GM19467 (cell line): Measurements from ENCODE around the gene FOXB1.

Experiments used
- ATAC-seq: cut with Tn5 transposase; IDR thresholded peaks from one replicate; pipeline ENCODE4 v1.9.1; 2021; ENCODE audit warnings: mild to moderate bottlenecking, moderate library complexity; ENCODE audit not compliant: unreplicated experiment

The FOXB1 gene

GRCh38 chr15:59998305-59998949 is 5.7 kb upstream of the FOXB1 start:
- no peak for ATAC-seq

DNA sequence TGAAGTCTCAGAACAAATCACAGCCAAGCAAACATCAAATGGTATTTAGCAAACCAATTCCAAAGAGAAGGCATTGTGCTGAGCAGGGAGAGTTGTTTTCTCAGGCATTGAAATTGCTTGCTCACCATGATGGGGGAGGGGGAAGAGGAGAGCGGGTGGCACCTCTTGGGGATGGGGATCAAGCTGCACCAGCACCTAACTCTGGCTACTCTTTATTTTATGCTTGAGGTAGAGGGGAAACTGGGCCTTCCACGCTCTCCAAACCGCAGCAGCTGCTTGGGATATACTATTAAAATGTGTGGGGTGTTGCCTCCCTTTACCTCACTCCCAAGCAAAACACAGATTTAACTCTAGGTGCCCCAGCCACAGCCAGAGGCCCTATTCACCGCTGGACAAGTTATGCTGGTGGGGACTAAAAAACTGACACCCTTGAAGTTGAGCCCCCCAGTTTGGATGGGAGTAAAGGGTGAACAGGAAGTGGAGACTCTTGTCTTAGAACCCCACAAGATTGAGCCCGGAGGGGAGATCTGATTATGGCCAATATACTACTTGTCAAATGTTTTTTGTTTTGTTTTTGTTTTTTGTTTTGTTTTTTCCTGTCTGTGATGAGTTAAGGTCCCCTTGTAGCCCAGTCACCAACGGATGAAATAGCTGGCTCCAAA is 5.0 kb upstream of the FOXB1 start:
- no peak for ATAC-seq

DNA sequence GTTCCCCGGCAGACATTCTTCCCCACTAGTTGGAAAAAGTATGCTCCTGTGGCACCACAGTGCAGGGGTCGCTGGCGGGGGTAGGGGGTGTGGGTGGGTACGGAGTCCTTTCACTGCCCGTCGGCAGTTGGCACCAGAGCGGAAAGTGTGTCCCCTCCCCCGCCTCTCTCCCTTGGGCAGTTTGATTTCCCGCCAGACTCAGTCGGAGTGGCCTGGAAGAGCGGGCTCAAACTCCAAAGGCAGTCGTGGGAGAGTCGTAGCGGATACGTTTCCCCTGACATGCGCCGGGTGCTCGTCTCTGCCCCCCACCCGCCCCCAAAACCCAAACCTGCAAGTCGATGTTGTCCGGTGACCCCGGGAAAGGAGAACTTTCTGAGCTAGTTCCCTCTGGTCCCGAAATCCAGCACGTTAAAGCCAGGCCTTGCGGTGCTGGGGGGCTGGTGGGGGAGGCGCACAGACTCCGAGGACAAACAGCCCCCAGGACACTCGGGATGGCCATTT is 4.4 kb upstream of the FOXB1 start:
- no peak for ATAC-seq

DNA sequence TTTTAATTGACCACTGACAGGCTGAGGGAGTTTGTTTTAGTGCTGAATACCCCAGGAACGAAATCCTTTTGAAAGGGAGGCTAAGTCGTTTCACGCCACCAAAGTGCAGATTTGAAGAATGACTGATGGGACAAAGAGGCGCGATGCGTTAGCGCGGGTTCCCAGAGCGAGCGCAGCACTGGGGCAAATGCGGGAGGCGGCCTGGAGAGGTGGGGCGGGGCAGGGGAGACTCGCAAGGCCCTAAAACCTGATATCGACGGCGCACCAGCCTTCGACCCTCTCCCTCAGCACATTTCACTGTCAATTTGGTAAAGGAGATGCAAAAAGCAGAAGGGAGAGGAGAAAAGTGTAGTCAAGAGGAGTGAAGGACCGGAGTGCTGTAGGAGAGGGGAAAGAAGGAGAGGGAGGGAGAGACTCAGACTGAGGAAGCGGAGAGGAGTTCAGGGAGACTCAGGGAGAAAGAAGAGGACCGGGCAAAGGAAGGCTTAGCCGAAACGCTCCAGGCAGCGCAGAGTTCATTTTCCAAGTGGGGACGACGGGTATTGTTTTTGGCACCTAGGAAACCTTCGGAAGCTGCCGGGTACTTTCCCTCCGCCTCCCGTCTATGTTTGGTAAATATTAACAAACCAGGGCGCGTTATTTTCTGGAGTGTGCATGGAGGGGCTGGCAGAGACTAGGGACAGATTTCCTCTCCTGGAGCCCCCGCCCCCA is 3.8 kb upstream of the FOXB1 start:
- ATAC-seq = no peak

- ATAC-seq = no peak
Measured at GRCh38 chr15:60000824-60001609, 3.1 kb upstream of the FOXB1 start.

DNA sequence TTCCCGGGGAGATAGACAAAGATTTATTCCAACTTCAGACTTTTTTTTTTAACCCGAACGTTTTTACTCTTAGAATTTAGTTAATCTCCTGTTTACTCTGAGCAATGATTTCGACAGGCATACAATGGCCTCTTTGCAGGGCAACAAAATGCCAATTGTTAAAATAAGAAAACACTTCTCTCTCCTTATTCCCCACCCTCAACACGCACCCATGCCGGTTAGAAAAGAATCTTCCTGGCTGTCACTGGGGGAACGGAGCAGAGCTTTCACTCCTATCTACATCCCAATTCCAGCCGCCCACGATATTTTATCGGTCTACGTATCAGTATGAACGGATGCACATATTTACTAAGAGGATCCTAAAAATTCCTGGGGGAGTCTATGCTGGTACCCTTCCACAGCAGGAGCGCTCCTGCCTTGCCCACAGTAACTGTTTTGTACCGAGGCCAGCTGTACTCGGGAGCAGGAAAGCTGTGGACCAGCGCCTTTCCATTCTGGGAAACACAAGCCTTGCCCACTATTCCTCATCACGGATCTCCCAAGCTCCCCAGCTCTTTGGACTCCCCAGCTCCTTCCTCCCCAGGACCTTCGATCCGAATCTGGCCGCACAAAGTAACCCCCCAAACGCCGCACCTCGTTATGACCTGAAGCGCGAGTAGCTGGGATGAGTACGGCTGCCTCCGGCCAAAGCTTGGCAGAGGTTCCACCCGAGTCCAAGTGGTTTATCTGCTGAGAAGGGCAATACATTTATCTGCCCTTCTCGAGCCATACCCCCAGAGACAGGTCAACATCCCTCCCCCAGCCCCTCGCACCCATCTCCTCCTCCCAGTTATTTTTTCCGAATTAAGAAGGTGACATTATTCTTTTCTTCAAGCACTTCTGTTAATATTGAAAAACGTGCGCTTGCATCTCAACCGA is 2.2 kb upstream of the FOXB1 start:
- no peak for ATAC-seq

- no peak for ATAC-seq
Measured at GRCh38 chr15:60002528-60003218, 1.4 kb upstream of the FOXB1 start.

- no peak for ATAC-seq
Measured at GRCh38 chr15:60003243-60004008, 685 bp upstream of the FOXB1 start.

DNA sequence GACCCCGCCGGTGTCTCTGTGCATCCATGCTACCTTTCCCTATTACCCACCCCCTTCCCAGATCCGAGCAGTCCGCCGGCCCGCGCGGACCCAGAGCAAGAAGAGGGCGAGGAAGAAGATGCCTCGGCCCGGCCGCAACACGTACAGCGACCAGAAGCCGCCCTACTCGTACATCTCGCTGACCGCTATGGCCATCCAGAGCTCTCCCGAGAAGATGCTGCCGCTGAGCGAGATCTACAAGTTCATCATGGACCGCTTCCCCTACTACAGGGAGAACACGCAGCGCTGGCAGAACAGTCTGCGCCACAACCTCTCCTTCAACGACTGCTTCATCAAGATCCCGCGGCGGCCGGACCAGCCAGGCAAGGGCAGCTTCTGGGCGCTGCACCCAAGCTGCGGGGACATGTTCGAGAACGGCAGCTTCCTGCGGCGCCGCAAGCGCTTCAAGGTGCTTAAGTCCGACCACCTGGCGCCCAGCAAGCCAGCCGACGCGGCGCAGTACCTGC is 788 bp downstream of the FOXB1 start:
- no peak for ATAC-seq

- ATAC-seq = no peak
Measured at GRCh38 chr15:60005352-60006202, 1.5 kb downstream of the FOXB1 start.

DNA sequence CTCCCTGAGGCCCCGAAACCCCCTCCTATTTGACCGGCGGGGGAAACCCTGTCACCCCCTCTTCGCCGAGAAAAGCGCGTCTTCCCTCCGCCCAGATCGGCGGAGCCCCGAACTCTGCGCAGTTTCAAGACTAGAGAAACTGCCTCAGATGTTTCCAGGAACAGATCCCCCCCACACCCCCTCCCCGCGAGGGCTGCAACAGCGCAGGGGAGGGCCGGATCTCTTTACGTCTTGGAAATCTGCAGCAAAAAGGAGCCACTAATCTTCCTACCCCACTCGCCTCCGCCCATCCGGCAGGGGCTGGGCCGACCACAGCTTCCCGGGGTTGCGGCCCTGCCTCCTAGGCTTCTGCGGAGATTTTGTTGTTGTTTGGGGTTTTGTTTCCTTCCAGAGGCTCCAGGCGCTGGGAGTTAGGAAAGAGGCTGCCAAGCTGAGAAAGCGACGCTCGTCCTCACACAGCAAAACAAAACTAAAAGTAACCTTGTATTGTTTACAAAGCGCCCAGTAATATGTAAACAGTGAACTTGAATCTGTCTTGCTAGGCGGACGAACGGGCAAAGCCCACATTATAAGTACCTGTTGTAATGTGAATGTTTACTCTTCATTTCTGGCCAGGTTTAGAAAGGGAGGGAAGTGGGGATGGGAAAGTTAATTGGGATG is 2.2 kb downstream of the FOXB1 start:
- peak; percentile 46 for ATAC-seq

DNA sequence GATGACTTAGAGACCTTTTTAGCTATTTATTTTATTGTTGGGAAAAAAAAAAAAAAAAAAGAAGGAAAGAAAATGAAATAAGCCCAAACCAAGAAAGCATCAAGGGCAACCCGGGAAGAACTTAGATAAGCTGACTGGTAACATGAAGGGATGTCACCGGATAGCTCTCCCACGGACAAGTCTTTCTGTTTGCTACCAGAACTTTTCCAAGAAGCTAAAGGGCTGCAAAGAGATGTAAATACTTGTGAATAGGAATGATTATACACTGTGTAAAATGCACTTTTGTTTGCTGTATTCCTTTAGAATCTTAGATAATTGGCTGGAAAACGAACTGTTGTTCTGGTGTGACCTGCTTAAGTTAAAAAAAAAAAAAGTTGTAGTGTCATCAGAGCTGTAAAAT is 2.8 kb downstream of the FOXB1 start:
- ATAC-seq = no peak

DNA sequence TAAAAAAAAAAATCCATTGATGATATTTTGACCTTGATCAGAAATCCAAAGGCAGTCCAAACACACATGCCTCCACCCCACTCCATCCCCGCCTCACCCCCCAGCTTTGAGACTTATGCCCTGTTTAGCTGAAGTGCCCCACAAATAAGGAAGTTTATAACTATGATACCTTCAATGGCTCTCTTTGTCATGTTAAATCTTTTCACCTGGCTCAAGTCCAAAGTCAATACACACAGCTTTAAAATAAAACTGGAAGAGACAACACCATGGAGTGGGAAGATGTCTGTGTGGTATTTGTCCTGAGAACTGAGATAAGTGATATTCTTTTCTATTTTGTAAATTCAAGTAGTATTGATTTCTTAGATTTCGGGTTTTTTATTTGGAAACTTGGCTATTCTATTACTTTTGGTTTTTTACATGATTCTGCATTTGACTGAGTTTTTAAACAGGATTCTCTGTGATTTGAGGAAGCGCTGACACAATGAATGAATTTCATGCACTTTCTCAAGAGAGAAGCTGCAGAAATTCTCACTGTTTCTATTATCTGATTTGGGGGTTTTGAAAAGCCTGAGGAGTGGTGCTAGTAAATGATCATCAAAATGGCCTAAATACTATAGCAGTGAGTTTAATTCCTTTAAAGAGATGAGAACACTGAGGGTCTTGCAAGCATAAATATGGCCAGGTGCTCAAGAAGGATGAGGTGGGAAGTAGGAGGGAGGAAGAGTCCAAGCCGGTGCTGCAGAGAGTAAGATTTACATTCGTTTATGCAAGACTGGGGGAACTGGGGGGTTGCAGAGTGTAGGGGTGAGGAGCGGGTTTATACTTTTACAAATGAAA is 5.2 kb downstream of the FOXB1 start:
- no peak for ATAC-seq

DNA sequence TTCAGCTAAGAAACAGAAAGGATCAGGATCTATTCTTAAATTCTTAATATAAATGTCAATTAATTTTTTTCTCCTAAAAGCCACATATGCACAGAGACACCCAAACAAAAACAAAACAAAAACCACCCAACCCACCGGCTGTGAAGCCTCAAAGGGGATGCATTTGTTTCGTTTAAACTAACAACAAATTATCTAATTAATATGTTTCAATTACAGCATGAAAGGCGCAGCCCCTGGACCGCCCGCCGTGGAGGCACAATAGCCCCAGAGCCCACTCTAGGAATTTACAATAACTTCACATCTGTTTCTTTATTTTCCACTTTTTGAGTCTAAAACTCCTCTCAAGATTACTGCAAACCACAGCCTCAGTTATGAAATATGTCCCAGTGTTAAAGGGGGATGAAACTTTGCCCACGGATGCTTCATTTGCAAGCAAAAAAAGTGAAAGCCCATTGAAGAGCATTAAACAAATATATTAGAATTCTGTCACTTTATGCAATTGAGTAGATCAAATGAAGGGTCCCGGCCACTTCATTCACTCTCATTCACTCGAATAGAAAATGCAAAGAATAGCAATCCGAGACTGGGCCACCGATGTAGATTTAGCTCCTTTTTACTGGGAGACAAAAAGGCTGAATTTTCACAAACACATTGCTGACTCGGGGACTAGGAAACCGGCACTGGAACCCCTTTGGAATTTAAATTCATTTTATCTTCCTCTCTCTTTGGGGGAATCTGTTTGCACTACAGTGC is 6.0 kb downstream of the FOXB1 start:
- ATAC-seq = no peak

GRCh38 chr15:60010858-60011257 is 6.7 kb downstream of the FOXB1 start:
- ATAC-seq = no peak

- ATAC-seq = no peak
Measured at GRCh38 chr15:60012695-60013094, 8.6 kb downstream of the FOXB1 start.
